Activated B cell treated with CpG ODN at 0.5 μM for 24 hours (primary cell): ENCODE data around the gene TIMM10. TPM values are rescaled to one million over a fixed set of nuclear protein-coding genes. Genes with fewer than 3 reads are reported as not detected.

Experiments
- ATAC-seq: fragments of 200-7000 bp; cut with Tn5 transposase; one replicate; pipeline ENCODE4 v1.10.0; 2021; ENCODE audit warnings: low read depth, mild to moderate bottlenecking, moderate library complexity
- CTCF ChIA-PET: fragments of 350-600 bp; sonication (Branson Sonifier 250); formaldehyde crosslinking; loops from one replicate; lab custom pipeline; 2021; ENCODE audit warnings: antibody characterized with exemption; lab: Charles Lee
- POLR2A ChIA-PET: fragments of 350-600 bp; sonication (Branson Sonifier 250); formaldehyde crosslinking; loops from one replicate; lab custom pipeline; 2021; ENCODE audit warnings: antibody characterized with exemption; lab: Charles Lee
- DNase-seq: peaks from one replicate; pipeline ENCODE4 v3.0.0; 2022
- H3K27ac Mint-ChIP-seq: one replicate; pipeline ENCODE4 v1.8.0; 2020; ENCODE audit warnings: mixed read lengths
- H3K27me3 Mint-ChIP-seq: one replicate; pipeline ENCODE4 v1.8.0; 2021; ENCODE audit warnings: mixed read lengths
- H3K36me3 Mint-ChIP-seq: one replicate; pipeline ENCODE4 v1.8.0; 2021; ENCODE audit warnings: low read depth, mixed read lengths
- H3K4me1 Mint-ChIP-seq: one replicate; pipeline ENCODE4 v1.8.0; 2021; ENCODE audit warnings: mixed read lengths
- H3K4me3 Mint-ChIP-seq: one replicate; pipeline ENCODE4 v1.8.0; 2020; ENCODE audit warnings: mild to moderate bottlenecking, mixed read lengths
- H3K9me3 Mint-ChIP-seq: one replicate; pipeline ENCODE4 v1.8.0; 2020; ENCODE audit warnings: mixed read lengths
- CTCF ChIP-seq: fragments of 200-600 bp; IDR thresholded peaks from one replicate; pipeline ENCODE4 v1.8.0; 2022; ENCODE audit warnings: antibody characterized with exemption, mild to moderate bottlenecking
- intact Hi-C: fragments of 100-400 bp; cut with micrococcal nuclease; formaldehyde crosslinking; loops from one replicate; pipeline ENCODE4 v1.15.1; 2024
- total RNA-seq: library from RNA; stranded (reverse); gene quantifications from 2 replicates; pipeline ENCODE4 v1.2.3, GENCODE V29; 2022

The TIMM10 gene
- total RNA-seq, 1 donor from 2014 or later = 100 TPM

- H3K4me3 Mint-ChIP-seq = no peak overlapping the region
- no peaks in the 10 kb centered on the region for H3K9me3 Mint-ChIP-seq
- no peak overlapping the region for H3K27ac Mint-ChIP-seq
- peaks cover 55% of the 10 kb centered on the region for H3K4me1 Mint-ChIP-seq
- no peak for ATAC-seq
- H3K27me3 Mint-ChIP-seq = peaks cover 5% of the 10 kb centered on the region
- ChIA-PET CTCF (interaction anchor here (1.3 to 9.9 kb wide), 5 partner anchors 12 to 163 kb away, joined by 4 to 191 read pairs (median 7); partner anchors contain the start of gene RTN4RL2), POLR2A (interaction anchor here (0.9 to 1.3 kb wide), 3 partner anchors 12 to 23 kb away, joined by 4 to 9 read pairs (median 6); no protein-coding TSS in a partner anchor)
- H3K36me3 Mint-ChIP-seq = peaks cover 3% of the 10 kb centered on the region
- intact Hi-C loops = loop anchor here (5.0 kb wide), 2 partner anchors 74 to 316 kb away; no protein-coding TSS in a partner anchor
- no peak for TF ChIP-seq CTCF
- no peak for DNase-seq
These were observed 49.2 kb downstream of the TIMM10 start for GRCh38 chr11:57481315-57481714.

- Mint-ChIP-seq H3K4me3 (no peak overlapping the region), H3K36me3 (peaks cover 3% of the 10 kb centered on the region), H3K9me3 (no peaks in the 10 kb centered on the region), H3K27ac (no peak overlapping the region), H3K27me3 (peaks cover 7% of the 10 kb centered on the region), H3K4me1 (peaks cover 59% of the 10 kb centered on the region)
- ATAC-seq (peak; percentile 29), DNase-seq (peak; percentile 47)
- TF ChIP-seq CTCF = no peak
- ChIA-PET POLR2A (interaction anchor here (1.2 kb wide), 1 partner anchor 22 kb away, joined by 4 read pairs; no protein-coding TSS in a partner anchor), CTCF (interaction anchor here (0.7 to 9.9 kb wide), 5 partner anchors 13 to 164 kb away, joined by 3 to 191 read pairs (median 4); partner anchors contain the start of gene RTN4RL2)
- intact Hi-C loops = loop anchor here (1.0 to 5.0 kb wide), 3 partner anchors 35 to 317 kb away; partner anchors contain the start of gene SLC43A1
These were observed 50.0 kb downstream of the TIMM10 start for GRCh38 chr11:57480409-57481137.

GRCh38 chr11:57479911-57480310, 50.6 kb downstream of the TIMM10 start:
- Mint-ChIP-seq H3K27me3 (peaks cover 7% of the 10 kb centered on the region), H3K9me3 (no peaks in the 10 kb centered on the region), H3K4me3 (no peak overlapping the region), H3K27ac (no peak overlapping the region), H3K4me1 (peaks cover 60% of the 10 kb centered on the region), H3K36me3 (peaks cover 1% of the 10 kb centered on the region)
- TF ChIP-seq CTCF = no peak
- DNase-seq (no peak), ATAC-seq (no peak)
- CTCF ChIA-PET = interaction anchor here (0.7 to 9.9 kb wide), 3 partner anchors 14 to 134 kb away, joined by 3 to 191 read pairs (median 7); partner anchors contain the start of gene RTN4RL2
- intact Hi-C loops = loop anchor here (1.0 to 5.0 kb wide), 3 partner anchors 35 to 317 kb away; partner anchors contain the start of gene SLC43A1
- POLR2A ChIA-PET = interaction anchor here (1.2 kb wide), 1 partner anchor 21 kb away, joined by 4 read pairs; no protein-coding TSS in a partner anchor

GRCh38 chr11:57479021-57479663, 51.4 kb downstream of the TIMM10 start:
- H3K9me3 Mint-ChIP-seq = no peaks in the 10 kb centered on the region
- POLR2A ChIA-PET = no interaction called here
- no peaks in the 10 kb centered on the region for H3K36me3 Mint-ChIP-seq
- DNase-seq (no peak), ATAC-seq (no peak)
- TF ChIP-seq CTCF = no peak
- H3K4me1 Mint-ChIP-seq = peaks cover 59% of the 10 kb centered on the region
- H3K27ac Mint-ChIP-seq = no peak overlapping the region
- peaks cover 7% of the 10 kb centered on the region for H3K27me3 Mint-ChIP-seq
- no peak overlapping the region for H3K4me3 Mint-ChIP-seq
- CTCF ChIA-PET = interaction anchor here (0.9 to 9.9 kb wide), 4 partner anchors 14 to 86 kb away, joined by 3 to 191 read pairs (median 5); partner anchors contain the start of gene RTN4RL2
- intact Hi-C loops = no loop called here

Other genes starting within 250 kb of the TIMM10 start
- gene TNKS1BP1, start 205.8 kb downstream of the TIMM10 start, total RNA-seq = 13.9 and 14.3 TPM in 2 replicates
- 120 and 127 TPM in 2 replicates for gene SSRP1, start 194.9 kb downstream of the TIMM10 start, total RNA-seq
- not detected in 2 replicates for gene P2RX3, start 192.4 kb downstream of the TIMM10 start, total RNA-seq
- not detected in 2 replicates for gene PRG3, start 149.6 kb downstream of the TIMM10 start, total RNA-seq
- gene PRG2, start 140.1 kb downstream of the TIMM10 start, total RNA-seq = 0.76 and 1.1 TPM in 2 replicates
- 213 and 237 TPM in 2 replicates for gene SLC43A3, start 103.6 kb downstream of the TIMM10 start, total RNA-seq
- gene RTN4RL2, start 70.2 kb downstream of the TIMM10 start, total RNA-seq = 0.13 and 0.24 TPM in 2 replicates
- 11.1 and 12.8 TPM in 2 replicates for gene SLC43A1, start 15.1 kb downstream of the TIMM10 start, total RNA-seq
- not detected in 2 replicates for gene SMTNL1, start 6.8 kb upstream of the TIMM10 start, total RNA-seq
- gene UBE2L6, start 36.9 kb upstream of the TIMM10 start, total RNA-seq = 63.4 and 69.2 TPM in 2 replicates
- not detected in 2 replicates for gene SERPING1, start 66.9 kb upstream of the TIMM10 start, total RNA-seq
- gene YPEL4, start 119.2 kb upstream of the TIMM10 start, total RNA-seq = not detected in 2 replicates
- 20.4 and 20.9 TPM in 2 replicates for gene CLP1, start 127.0 kb upstream of the TIMM10 start, total RNA-seq
- gene ZDHHC5, start 137.4 kb upstream of the TIMM10 start, total RNA-seq = 50.9 and 60.7 TPM in 2 replicates
- 14.6 and 14.8 TPM in 2 replicates for gene MED19, start 181.5 kb upstream of the TIMM10 start, total RNA-seq
- gene TMX2, start 181.8 kb upstream of the TIMM10 start, total RNA-seq = 53.2 and 53.3 TPM in 2 replicates
- gene SELENOH, start 210.7 kb upstream of the TIMM10 start, total RNA-seq = 210 and 224 TPM in 2 replicates
- gene BTBD18, start 221.1 kb upstream of the TIMM10 start, total RNA-seq = not detected in 2 replicates
- 34.2 and 42.3 TPM in 2 replicates for gene CTNND1, start 231.0 kb upstream of the TIMM10 start, total RNA-seq